GM12801 (cell line): ENCODE results near the gene VSIG10.

Experiments
- CTCF ChIP-seq: IDR thresholded peaks from one replicate; pipeline ENCODE4 v1.5.1; 2011; ENCODE audit warnings: control low read depth; ENCODE audit not compliant: insufficient read length; ENCODE audit errors: extremely low read depth

Gene VSIG10

DNA sequence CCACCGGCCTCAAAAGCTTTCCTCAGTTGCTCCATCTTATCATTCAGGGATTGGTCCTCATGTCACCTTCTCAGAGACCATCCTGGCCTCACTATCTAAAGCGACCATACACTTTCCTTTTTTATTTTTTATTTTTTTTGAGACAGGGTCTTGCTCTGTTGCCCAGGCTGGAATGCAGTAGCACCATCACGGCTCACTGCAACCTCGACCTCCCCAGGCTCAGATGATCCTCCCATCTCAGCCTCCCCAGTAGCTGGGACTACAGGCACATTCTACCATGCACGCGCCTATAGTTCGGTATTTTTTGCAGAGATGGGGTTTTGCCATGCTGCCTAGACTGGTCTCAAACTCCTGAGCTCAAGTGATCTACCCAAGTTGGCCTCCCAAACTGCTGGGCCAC is 45.6 kb downstream of the VSIG10 start:
- no peak for TF ChIP-seq CTCF

DNA sequence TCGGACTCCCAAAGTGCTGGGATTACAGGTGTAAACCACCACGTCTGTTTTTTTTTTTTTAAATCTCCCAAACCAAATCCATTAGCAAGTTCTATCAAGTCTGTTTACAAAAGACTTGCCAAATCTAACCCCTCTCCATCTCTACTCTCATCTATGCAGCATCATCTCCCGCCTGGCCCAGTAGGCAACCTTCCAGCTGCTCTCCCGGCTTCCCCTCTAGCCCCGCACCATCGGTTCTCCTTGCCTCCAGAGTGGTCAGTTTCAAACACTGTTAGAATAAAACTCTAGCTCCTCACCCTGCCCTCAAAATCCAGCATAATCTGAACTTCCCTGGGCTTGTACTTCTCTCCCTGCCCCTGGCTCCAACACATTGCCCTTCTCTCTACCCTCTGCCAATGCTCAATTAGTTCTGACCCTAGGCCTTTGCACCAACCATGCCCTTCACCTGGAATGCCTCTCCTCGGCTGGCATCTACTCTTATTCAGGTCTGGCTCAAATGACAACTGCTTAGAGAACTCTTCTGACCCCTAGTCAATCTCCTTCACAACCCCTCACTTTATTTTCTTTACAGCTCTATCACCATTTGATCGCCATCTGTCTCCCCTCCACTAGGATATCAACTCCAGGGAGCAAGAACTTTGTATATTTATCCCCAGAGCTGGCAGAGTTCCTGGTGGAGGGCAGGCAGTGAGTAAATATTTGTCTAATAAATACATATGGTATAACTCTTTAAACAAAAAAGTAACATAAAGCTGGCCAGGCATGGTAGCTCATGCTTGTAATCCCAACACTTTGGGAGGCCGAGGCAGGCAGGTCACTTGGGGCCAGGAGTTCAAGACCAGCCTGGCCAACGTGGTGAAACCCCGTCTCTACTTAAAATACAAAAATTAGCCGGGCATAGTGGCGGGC is 47.7 kb downstream of the VSIG10 start:
- no peak for TF ChIP-seq CTCF

DNA sequence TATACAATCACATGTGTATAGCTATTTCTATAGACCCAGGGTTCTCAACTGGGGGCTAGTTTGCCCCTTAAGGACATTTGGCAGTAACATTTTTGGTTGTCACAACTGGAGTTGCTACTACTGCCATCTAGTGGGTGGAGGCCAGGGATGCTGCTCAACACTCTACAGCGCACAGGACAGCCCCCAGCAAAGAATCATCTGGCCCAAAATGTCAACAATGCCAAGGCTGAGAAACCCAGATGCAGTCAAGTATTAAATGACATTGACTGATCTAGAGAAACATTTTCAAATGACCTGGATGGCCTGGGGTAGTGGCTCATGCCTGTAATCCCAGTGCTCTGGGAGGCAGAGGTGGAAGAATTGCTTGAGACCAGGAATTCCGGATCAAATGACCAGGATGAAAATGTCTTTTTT is 48.7 kb downstream of the VSIG10 start:
- no peak for TF ChIP-seq CTCF

DNA sequence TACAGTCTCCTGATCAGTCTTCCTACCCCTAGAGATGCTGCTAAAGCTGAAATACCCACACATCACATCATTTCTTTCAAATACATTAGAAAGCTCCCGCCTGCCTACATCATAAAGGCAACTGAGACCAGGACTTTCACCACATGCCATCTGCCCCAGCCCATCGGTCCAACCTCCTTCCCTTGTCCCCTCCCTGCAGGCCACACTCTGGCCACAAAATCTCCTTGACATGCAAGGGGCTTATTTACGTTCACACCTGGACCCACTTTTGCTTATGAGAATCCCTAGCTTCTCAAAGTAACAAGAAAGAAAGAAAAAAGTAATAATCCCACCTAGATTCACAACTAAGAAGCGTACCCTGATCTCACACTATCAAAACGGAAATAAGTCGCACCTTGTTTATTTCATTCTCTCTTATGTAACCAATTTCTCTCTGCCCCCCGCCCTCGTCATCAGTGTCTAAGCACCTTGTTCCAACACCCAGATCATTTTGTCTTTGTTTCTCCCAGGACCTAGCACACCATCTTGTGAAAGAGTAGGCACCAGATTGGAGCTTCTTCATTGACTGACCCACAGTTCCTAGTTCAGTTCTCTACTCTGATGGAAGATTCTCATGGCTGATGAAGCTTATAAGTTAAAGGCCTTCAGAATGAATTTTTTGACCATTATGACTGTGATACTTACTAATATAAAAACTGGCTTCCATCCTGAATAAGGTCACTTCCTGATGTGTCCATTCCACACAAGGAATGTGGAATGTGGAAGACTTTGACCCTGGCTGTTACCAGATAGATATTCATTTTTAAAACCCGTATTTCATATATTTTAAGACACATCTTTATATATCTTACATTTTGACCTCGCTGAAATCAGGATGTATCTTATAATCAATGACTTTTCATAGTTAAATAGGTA is 50.5 kb downstream of the VSIG10 start:
- no peak for TF ChIP-seq CTCF

DNA sequence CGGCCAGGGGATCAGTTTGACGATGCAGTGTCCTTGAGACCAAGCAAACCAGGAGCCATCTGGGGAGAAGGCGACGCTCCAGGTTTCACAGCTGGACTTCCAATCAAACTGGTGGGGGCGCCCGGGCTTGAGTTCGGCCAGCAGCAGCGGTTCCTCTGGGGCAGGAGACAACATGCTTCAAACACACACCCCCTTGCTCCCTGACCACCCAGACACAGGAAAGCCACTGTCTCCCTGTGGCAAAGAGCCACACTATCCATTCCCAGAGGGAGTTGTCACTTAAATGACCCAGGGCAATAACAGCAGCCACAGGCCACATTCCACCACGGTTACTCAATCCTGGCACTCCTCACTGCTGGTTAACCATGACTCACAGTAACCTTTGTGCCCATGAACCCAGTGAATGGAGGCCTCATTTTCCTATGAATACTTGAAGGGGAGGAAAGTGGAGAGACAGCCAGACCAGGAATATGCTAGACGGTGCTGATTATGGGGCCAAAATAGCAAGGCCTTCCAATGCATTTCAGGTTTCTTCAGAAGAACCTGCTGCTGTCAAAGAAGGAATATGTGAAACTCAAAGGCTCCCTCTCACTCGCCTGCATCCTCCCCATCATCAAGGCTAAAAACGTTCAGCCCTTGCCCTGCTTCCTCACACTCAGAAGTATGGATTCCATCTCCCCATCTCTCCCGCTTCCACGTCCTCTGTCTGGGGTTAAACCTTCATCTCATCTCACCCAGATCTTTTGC is 51.3 kb downstream of the VSIG10 start:
- TF ChIP-seq CTCF, result no peak

GRCh38 chr12:118050972-118051910 is 52.6 kb downstream of the VSIG10 start:
- TF ChIP-seq CTCF, result no peak
